Tibial artery (tissue), 4 donors: Measurements from ENCODE around the gene PPP2R5A.
A peak's percentile ranks its signal among the peaks of the same experiment; 100 is the strongest.

Experiments used
- DNase-seq, 2 donors: peaks; one replicate each; pipeline ENCODE4 v3.0.0-alpha.2; 2019
- H3K27ac ChIP-seq, 2 donors: fragments of 200-600 bp; sonication (generic) in 1 of 2; 1 replicate in 1 of 2; 2 replicates in 1 of 2; pipeline ENCODE4 v1.5.1; 2018 to 2019; ENCODE audit warnings: mild to moderate bottlenecking in 1 of 2
- H3K27me3 ChIP-seq, 2 donors: fragments of 200-600 bp; sonication (generic) in 1 of 2; one replicate each; pipeline versions ENCODE4 v1.5.1 to v1.6.0; 2016 to 2019
- H3K36me3 ChIP-seq, 3 donors: fragments of 200-600 bp; sonication (generic) in 2 of 3; one replicate each; pipeline ENCODE4 v1.5.1; 2016 to 2019; ENCODE audit warnings: mild to moderate bottlenecking in 2 of 3
- H3K4me1 ChIP-seq, 4 donors: fragments of 200-600 bp; sonication (generic) in 2 of 4; 1 replicate in 3 of 4; 2 replicates in 1 of 4; pipeline ENCODE4 v1.5.1; 2016 to 2019
- H3K4me3 ChIP-seq, 2 donors: fragments of 200-600 bp; sonication (generic) in 1 of 2; 1 replicate in 1 of 2; 2 replicates in 1 of 2; pipeline ENCODE4 v1.5.1; 2018 to 2019; ENCODE audit warnings: mild to moderate bottlenecking in 2 of 2
- H3K9me3 ChIP-seq, 3 donors: fragments of 200-600 bp; sonication (generic) in 1 of 3; one replicate each; pipeline ENCODE4 v1.5.1; 2016 to 2019
- intact Hi-C: fragments of 100-400 bp; cut with DNase I; formaldehyde crosslinking; loops from one replicate; pipeline ENCODE4 v1.15.0; 2023; ENCODE audit warnings: low total_unique reads
- TF ChIP-seq, protein P1 (sequence below), 2 experiments: fragments of 200-600 bp in 1 of 2; fragments of 450-650 bp in 1 of 2; IDR thresholded peaks; one replicate each; pipeline ENCODE4 v1.5.1; 2017 to 2019; ENCODE audit warnings: antibody characterized with exemption in 2 of 2, mild to moderate bottlenecking in 1 of 2, moderate library complexity in 1 of 2

The PPP2R5A gene

DNA sequence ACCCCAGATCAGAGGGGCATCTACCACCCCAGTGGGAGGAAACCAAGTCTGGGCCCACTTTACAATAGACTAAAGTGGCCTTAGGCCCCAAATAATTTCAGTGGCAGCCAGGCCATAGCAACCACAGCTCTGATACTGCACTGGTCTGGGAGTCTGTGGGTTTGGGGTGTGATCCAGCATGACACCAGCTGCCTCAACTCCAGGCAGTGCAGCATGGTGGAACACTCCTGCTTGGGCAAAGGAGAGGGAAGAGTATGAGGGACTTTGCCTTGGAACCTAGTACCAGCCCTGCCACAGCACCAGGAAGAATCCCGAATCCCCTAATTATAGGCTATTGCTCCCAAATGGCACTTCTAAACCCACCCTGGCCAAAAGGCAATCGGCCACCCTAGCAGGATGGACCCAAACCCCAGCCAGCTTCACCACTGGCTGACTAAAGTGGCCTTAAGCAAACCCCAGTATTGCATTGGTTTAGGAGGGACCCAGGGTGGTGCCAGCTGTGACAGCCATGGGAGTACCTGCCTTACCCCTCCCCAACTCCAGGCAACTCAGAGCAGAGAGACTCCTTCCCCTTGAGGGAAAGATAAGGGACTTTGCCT, 82.4 kb downstream of the PPP2R5A start:
- TF ChIP-seq, protein P1, sequence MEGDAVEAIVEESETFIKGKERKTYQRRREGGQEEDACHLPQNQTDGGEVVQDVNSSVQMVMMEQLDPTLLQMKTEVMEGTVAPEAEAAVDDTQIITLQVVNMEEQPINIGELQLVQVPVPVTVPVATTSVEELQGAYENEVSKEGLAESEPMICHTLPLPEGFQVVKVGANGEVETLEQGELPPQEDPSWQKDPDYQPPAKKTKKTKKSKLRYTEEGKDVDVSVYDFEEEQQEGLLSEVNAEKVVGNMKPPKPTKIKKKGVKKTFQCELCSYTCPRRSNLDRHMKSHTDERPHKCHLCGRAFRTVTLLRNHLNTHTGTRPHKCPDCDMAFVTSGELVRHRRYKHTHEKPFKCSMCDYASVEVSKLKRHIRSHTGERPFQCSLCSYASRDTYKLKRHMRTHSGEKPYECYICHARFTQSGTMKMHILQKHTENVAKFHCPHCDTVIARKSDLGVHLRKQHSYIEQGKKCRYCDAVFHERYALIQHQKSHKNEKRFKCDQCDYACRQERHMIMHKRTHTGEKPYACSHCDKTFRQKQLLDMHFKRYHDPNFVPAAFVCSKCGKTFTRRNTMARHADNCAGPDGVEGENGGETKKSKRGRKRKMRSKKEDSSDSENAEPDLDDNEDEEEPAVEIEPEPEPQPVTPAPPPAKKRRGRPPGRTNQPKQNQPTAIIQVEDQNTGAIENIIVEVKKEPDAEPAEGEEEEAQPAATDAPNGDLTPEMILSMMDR (IDR thresholded peaks at IDR 0.05), result no peak
- Histone ChIP-seq H3K36me3 (peaks cover 0 to 14% (median 8%) of the 10 kb centered on the region in 3 donors), H3K4me1 (peaks cover 0 to 14% (median 0%) of the 10 kb centered on the region in 4 donors), H3K4me3 (no peak overlapping the region), H3K27me3 (no peaks in the 10 kb centered on the region), H3K9me3 (no peaks in the 10 kb centered on the region), H3K27ac (peak overlapping the region; percentile 42 to 51)
- intact Hi-C loops, result loop anchor here (2.0 to 5.0 kb wide), 2 partner anchors 85 to 297 kb away; no protein-coding TSS in a partner anchor
- no peak for DNase-seq

GRCh38 chr1:212368073-212368484, 82.9 kb downstream of the PPP2R5A start:
- DNase-seq, result peak in 1 of 2 donors; percentile 44
- H3K27me3 ChIP-seq, result no peaks in the 10 kb centered on the region
- TF ChIP-seq, protein P1 (IDR thresholded peaks at IDR 0.05), result peak; percentile 82 to 89
- H3K4me3 ChIP-seq, result no peak overlapping the region
- peak overlapping the region in 1 of 2 donors; percentile 42 for H3K27ac ChIP-seq
- H3K4me1 ChIP-seq, result peaks cover 0 to 14% (median 0%) of the 10 kb centered on the region in 4 donors
- no peaks in the 10 kb centered on the region for H3K9me3 ChIP-seq
- intact Hi-C loops, result loop anchor here (5.0 kb wide), 1 partner anchor 84 kb away; no protein-coding TSS in a partner anchor
- peaks cover 0 to 10% (median 8%) of the 10 kb centered on the region in 3 donors for H3K36me3 ChIP-seq

DNA sequence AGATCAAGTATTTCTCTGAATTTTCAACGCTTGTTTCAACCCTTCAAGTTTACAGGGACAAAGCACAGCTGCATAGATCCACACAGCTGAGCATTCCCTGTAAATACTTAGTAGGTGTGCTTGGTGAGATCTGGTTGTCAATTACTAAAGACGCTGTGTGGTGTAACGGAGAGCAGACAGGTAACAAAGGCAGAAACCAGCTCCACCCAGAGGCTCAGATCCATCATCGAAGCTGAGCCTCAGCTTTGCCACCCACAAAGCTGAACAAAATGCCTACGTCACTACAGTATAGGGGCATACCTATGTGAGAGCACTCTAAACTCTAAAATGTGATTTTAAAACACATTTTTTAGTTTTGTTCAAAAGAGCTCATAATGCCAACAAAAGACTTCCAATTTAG, 90.8 kb downstream of the PPP2R5A start:
- DNase-seq, result no peak
- Histone ChIP-seq H3K27me3 (no peaks in the 10 kb centered on the region), H3K27ac (no peak overlapping the region), H3K4me1 (no peaks in the 10 kb centered on the region), H3K9me3 (no peaks in the 10 kb centered on the region), H3K36me3 (peaks cover 0 to 34% (median 11%) of the 10 kb centered on the region in 3 donors), H3K4me3 (no peak overlapping the region)
- TF ChIP-seq, protein P1 (IDR thresholded peaks at IDR 0.05), result no peak
- intact Hi-C loops, result no loop called here

DNA sequence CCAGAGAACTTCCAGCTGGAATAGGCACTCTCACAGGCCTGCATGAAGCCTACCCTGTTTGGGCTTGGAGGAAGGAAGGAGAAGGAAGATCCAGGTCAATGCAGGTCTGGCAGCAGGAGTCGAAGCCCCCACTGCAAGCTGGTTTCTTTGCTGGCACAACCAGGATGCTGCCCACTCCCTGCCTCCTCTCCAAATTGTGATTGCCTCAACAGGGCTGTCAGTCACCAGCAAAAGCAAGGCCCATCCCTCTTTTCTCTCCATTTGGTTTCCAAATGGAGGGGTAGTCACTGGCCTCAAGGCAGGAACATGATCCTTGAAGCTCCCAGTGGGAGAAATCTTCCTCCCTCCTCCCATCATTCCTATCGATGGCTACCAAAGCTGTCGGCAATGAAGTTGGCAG, 92.4 kb downstream of the PPP2R5A start:
- no peaks in the 10 kb centered on the region for H3K4me1 ChIP-seq
- DNase-seq, result no peak
- TF ChIP-seq, protein P1 (IDR thresholded peaks at IDR 0.05), result no peak
- intact Hi-C loops, result no loop called here
- H3K27me3 ChIP-seq, result no peaks in the 10 kb centered on the region
- H3K9me3 ChIP-seq, result no peaks in the 10 kb centered on the region
- peaks cover 0 to 34% (median 11%) of the 10 kb centered on the region in 3 donors for H3K36me3 ChIP-seq
- no peak overlapping the region for H3K4me3 ChIP-seq
- no peak overlapping the region for H3K27ac ChIP-seq

DNA sequence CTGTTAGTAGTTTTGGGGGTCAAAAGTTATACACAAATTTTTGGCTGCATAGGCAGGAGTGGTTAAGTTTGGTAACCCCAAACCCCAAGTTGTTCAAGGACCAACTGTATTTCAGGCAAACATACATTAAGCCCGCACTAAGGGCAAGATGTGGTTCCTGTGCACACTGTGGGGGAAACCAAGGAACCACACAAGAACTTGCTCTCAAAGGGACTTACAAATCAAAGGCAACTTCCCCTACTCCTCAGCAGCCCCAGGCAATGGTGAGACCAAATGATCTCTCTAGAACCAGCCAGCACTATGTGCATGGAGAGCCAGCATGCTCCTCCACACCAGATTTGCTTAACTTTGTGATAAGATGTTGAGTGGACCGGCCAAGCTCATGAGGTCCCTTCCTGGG, 94.2 kb downstream of the PPP2R5A start:
- Histone ChIP-seq H3K9me3 (no peaks in the 10 kb centered on the region), H3K36me3 (peaks cover 0 to 49% (median 13%) of the 10 kb centered on the region in 3 donors), H3K4me3 (no peak overlapping the region), H3K27ac (no peak overlapping the region), H3K4me1 (no peaks in the 10 kb centered on the region), H3K27me3 (no peaks in the 10 kb centered on the region)
- intact Hi-C loops, result no loop called here
- no peak for DNase-seq
- TF ChIP-seq, protein P1 (IDR thresholded peaks at IDR 0.05), result no peak
